HuH-7.5 (cell line): ENCODE measurements around the gene OR1F1.
"Not testable (repeated sequence)": the region's sequence is repeated elsewhere in the genome, so short reads cannot be mapped to it uniquely, and the experiment has no call there.

Source experiments
- DNase-seq: peaks from one replicate; pipeline ENCODE4 v3.0.0; 2011; ENCODE audit warnings: low spot score

OR1F1 gene

DNA sequence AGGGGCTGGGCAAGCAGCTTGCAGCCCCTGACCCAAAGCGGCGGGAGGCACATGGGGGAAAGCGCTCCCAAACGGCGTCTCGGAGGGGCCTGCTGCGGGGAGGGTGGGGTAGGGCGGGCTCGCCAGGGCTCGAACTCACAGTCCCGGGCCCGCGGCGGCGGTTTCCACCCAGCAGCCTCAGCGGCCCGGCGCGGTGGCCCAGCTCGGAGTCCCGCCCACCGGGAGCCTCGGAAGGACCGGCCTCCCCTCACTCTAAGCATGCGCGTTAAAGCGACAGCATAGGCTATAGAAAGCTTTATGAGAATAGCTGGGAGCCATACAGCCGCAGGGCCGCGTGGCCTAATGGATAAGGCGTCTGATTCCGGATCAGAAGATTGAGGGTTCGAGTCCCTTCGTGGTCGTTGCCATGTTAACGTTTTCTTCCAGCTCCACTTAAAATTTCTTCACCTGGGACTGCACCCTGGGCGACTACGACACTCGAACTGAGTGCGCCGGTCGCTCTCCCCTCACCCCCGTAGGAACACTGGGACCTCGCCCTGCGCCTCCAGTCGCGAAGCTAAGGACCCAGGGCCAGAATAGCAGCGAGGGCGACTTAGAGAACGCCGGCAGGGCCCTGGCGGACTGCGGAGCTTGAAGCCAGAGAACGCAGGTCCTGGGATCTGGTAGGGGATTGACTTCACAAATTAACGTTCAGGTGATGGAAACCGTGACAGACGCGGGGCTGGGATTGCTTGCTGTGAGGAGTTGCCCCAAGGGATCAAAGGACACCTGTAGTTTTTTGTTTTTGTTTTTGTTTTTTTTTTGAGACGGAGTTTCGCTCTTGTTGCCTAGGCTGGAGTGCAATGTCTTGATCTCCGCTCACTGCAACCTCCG is 37.4 kb upstream of the OR1F1 start:
- peak; percentile 84 for DNase-seq

DNA sequence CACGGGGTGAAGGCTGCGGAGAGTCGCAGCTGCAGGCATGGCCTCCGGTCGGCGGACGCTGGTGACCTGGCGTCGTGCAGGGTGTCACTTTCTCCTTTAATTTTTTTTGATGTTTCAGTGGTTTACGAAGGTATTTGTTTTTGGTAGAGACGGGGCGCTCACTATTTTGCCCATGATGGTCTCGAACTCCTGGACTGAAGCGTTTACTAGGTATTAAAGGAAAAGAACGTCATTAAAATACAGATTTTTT is 36.1 kb upstream of the OR1F1 start:
- no peak for DNase-seq

DNA sequence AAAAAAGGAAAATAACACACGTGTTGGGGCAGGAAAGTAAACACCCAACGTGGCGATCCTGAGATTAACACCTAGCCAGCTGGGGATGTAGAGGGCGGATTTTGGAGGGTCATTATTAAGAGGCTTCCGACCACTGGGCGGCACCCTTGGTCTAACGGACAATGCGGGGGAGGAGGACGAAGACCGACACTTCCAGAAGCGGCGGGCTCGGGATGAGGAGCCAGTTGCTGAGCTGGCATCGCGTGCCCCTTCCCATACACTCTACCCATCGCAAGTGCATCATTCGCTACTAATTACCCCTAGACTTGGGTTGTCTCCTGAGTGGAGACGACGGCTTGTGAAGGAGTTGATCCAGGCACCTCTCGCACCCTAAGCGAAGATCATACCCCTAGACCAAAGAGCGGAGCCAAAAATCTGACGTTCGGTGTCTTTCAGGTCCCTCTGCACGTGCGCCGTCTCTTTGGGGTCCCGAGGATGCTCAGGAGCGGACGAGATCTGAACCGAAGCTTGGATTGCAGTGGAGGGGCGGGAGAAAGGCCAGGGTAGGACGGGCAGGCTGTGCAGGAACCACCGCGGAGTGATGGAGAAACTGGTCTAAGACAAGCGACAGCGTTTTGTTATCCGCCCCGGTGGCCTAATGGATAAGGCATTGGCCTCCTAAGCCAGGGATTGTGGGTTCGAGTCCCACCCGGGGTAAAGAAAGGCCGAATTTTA is 35.6 kb upstream of the OR1F1 start:
- DNase-seq = peak; percentile 65

DNA sequence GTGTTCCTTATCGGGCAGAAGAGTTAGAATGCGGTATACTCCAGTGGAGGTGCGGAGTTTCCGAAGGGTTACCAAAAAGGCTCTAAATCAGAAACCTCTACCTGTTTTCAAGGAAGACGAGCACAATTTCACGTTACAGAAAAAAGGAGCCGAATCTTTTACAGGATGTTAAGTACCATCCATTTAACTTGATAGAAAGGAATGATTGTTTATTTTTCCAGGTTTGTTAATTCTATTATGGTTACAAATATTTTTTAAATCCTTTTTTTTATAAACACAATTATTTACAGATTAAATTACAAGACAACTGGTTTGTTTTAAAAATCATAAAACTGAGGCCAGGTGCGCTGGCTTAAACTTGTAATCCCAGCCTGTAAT is 35.0 kb upstream of the OR1F1 start:
- DNase-seq = peak; percentile 58

DNA sequence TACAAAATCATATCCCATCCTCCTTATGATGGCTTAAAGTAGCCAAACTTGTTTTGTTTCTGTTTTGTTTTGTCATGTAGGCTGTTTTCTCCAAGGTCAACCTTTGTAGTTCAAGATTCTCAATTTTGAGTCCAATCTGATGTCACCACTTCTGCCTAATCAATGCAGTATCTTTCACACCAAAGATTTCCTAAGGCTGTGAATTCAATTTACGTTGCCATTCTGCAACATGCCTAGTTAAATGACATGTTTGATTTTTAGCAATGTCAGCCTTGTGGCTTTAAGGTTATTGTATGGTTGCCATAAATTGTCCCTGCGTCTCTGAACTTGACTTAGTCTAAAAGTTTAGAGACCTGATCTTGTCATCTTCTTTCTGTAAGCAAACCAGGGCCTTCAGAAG is 32.8 kb upstream of the OR1F1 start:
- no peak for DNase-seq

DNA sequence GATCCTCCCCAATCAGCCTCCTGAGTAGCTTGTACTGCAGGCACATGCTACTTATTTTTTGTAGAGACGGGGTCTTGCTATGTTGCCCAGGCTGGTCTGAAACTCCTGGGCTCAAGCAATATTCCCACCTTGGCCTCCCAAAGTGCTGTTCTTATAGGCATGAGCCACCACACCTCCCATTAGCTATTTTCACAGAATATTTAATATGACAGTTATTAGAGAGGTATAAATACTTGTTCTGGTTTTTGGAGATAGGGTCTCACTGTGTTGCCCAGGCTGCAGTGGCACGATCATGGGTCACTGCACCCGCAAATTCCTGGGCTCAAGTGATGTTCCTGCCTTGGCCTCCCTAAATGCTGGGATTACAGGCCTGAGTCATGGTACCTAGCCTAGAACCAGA is 32.0 kb upstream of the OR1F1 start:
- DNase-seq = no peak

DNA sequence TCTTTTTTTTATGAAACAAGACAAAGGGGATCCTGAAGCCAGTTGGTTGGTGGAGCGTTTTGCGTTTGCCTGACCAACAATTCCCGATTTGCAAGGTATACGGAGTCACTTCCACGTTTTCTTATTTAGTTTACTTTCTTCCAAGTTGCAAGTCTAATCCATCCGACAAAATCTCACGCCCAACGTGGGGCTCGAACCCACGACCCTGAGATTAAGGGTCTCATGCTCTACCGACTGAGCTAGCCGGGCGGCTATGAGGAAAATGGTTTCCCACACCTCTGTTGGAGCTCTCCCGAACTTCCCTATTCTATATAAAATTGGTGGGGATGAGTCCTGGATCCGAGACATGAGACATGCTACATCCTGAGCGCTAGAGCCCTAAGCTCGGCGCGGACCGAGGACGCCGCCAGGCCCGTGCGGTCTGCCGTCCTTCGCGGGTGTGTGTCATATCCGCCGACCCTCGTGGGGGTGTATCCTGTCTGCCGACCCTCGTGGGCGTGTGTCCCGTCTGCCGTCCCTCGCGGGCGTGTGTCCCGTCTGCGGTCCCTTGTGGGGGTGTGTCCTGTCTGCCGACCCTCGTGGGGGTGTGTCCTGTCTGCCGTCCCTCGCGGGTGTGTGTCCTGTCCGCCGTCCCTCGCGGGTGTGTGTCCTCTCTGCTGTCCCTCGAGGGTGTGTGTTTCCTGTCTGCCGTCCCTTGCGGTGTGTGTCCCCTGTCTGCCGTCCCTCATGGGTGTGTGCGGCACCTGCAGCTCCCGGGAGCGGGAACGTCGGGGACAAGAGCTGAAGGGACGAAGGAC is 30.6 kb upstream of the OR1F1 start:
- DNase-seq = peak; percentile 62

DNA sequence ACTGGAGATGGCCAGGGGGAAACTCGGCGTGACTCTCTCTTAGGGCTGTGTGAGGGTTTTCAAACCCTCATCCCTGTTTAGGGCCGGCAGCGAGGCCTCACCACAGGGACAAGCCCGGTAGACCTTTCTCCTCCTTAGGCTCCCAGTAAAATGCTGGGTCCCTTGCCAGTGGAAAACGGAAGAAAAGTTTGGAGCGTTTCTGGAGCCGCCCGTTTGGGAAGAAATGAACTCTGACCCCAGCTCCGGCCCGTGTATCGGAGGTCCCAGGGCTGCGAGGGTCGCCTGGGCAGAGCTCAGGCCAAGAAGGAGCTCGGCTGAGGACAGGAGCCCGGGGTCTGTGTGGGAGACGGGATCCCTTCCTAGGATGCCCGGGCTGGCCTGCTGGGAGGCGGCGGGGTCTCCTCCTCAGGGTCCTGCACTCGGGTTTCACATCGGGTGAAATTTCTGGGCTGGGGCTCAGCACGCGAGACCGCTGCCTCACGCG is 29.9 kb upstream of the OR1F1 start:
- no peak for DNase-seq

DNA sequence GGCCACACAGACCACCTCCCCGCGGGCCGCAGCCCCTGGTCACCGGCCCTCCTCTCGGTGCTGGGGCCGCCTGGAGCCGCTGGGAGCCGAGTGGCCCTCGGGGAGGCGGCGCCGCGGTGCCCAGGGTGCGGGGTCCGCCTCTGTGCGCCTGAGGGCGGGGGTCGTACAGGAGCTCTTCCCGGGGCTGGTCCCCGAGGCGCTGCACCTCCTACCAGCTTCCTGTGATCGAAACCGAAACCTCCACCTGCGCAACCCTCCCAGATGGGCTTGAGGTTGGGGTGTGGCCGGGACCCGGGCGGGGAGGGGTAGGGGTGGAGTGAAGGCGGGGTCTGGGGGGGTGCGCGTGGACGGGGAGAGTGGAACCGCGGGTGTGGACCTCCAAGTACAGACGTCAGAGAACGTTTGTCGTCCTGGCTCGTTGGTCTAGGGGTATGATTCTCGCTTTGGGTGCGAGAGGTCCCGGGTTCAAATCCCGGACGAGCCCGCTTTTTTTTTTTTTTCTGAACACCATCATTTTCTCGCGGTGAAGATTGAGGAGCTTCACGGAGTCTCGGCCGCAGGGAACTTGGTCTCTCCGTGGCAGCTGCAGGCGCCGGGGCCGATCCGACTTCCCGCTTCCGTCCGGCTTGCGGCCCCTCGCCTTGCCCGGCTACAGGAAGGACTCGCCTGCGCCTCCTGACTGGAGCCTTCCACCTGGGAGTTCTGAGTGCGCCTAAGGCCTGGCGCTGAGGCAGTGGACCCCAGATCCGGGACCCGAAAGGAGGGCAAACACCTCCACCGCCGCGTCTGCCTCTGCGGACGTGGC is 29.3 kb upstream of the OR1F1 start:
- peak; percentile 93 for DNase-seq

DNA sequence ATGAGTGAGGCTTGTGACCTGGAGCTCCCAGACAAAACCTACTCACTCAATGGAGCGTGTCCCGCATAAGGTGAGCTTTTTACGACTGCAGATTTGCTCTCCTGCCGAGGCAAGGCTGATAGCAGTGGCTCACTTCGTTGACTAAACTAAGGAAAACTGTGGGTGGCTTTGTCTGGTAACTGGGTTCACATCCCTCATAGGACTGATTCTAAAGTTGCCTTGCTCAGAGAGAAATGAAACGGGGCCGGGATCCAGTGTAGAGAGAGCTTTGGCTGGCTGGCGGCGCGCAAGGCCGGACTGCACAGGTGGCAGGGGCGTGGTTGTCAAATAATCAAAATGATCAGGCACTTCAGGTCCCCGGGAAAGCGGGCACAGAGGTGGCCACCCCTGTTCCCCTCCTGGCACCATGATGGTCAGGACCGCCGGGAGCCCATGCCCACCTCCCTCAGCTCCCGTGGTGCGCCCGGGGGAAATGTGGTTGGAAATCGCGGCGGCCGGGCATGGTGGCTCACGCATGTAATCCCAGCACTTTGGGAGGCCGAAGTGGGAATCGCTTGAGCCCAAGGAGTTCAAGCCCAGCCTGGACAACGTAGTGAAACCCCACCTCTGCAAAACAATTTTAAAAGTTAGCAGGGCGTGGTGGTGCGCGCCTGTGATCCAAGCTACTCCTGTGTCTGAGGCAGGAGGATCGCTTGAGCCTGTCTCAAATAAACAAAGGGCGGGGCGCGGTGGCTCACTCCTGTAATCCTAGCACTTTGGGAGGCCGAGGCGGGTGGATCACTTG is 26.6 kb upstream of the OR1F1 start:
- DNase-seq = no peak

DNA sequence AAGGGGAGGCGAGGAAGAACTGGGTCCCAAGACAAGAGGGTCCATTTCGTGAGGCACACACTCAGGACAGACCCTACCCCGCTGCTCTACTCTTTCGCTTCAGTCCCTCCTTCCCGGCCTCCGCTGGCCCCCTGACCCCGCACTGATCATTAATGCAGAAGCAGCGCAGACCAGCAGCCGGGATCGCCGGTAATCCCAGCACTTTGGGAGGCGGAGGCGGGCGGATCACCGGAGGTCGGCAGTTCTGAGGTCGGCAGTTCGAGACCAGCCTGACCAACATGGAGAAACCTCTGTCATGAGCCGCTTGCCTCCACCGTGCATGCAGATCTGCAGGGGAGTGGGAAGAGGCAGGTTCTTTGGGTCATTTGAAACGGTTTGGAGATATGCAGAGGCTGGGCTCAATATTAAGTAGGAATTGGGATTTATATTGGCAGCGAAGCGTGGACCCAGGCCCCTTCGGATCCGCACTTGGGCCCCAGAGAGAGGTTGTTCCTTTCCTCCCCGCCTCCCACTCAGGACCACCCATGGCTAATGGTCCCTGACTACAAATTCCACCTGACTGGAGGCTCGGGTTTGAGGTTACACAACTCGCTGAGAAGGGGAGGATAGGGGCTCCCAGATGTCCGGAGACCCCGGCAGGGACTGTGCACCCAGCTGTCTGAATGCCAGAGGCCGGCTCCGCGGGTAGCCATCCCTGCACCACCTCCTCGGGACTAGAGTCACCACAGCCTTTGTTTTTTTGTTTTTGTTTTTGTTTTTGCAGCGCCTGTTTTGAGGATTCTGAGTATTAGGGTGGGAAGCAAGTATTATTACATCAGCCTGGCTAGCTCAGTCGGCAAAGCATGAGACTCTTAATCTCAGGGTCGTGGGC is 23.6 kb upstream of the OR1F1 start:
- no peak for DNase-seq

DNA sequence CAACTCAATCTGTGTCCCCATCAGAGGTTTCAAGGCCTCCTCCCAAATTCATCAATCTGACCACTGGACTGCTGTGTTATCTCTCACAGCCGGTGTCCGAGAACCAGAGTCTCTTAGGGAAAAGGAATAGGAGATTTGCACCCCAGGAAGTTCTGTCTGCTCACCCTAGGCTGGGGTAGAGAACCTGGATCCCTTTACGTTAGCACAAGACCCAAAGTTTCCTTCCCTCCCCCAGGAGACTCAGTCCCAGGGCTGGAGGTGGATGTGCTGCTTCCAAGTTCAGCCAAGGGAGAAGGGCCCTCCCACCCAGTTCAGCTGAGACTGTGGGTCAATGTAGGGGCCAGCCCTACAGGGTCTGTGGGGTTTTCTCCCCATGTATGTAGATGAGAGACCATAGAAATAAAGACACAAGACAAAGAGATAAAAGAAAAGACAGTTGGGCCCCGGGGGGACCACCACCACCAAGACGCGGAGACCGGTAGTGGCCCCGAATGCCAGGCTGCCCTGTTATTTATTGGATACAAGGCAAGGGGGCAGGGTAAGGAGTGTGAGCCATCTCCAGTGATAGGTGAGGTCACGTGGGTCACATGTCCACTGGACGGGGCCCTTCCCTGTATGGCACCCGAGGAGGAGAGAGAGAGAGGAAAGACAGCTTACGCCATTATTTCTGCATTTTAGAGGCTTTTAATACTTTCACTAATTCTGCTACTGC is 22.7 kb upstream of the OR1F1 start:
- DNase-seq = no peak

DNA sequence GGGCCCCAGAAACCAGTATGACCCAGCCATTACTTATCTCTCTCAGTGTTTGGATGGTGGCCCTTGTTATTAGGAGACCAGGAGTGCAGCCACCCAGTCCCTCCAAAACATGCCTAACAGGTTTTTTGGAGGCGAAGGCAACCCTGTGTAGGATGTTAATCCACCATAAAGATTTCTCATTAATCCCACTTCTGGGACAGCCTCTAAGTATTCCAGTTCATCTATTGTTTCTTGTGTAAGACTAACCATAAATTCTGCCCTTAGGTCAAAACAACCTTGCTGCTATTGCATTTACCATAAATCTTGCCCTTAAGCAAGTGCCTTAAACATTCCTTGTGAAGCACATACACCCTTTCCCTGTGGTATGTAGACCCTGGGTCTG is 21.5 kb upstream of the OR1F1 start:
- no peak for DNase-seq

DNA sequence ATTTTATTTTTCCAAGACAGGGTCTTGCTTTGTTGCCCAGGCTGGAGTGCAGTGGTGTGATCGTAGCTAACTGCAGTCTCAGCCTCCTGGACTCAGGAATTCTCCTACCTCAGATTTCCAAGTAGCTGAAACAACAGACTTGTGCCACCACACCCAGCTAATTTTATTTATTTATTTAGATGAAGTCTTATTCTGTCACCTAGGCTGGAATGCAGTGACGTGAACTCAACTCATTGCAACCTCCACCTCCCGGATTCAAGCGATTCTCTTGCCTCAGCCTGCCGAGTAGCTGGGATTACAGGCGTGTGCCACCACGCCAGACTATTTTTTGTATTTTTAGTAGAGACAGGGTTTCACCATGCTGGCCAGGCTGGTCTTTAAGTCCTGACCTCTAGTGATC is 19.3 kb upstream of the OR1F1 start:
- DNase-seq = not testable (repeated sequence)

DNA sequence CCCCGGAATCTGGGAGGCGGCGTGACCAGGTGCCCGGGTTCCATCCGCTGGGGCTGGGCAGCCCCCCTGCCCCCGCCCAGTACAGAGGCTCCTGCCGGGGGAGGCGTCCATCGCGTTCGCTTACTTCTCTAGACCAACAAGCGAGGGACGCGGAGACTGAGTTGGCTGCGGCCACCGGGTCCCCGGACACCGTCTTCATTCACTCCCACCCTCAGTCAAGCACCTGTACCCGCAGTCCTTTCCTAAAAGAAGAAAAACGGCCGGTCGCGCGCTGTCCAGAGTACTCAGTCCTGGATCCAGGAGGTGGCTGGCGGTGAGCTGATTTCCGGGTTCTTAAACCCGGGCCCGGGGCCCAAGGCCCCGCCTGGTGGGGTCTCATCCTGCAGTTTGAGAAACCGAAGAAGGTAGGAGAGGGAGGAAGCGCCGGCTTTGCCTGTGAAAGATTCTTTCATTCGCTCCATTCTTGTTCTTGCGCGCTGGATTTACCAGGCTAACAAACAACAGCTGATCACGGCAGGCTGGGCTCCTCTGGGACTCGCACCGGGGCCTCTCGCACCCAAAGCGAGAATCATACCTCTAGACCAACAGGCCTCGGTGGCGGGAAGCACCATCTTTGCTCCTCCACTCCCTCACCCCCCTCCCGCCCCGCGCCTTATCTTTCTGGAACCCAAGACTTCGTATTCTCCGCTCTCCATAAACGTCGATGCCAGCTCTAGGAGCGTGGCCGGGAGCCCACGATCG is 17.4 kb upstream of the OR1F1 start:
- DNase-seq = no peak

DNA sequence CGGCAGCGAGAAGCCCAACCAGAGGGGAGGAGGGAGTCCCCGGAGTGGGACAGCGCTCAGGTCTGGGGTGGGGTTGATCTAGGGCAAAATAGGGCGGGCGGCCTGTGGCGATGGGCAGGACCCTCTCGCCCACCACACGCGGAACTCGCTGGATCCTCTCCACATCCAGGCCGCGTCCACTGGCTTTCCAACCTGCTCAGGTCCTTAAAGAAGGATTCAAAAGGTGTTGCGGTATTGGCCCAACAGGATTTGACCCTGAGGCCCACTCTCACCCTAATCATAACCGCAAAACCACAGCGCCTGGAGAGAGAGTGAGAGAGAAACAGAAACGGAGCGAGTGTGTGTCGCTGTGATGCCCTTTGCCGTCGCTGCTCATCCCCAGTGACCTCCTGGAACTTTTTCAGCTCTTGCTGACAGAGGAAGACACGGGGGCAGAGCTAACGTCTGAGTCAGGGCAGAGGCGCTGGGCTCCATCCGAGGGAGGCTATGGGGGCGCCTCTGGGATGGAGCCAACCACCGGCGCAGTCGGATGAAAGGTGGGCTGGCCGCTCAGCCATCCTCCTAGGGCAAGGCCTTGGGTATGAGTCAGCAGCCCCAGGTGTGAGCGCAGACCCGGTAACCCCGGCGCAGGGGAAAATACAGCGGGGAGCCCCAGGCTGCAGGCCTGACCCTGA is 16.7 kb upstream of the OR1F1 start:
- DNase-seq = no peak

DNA sequence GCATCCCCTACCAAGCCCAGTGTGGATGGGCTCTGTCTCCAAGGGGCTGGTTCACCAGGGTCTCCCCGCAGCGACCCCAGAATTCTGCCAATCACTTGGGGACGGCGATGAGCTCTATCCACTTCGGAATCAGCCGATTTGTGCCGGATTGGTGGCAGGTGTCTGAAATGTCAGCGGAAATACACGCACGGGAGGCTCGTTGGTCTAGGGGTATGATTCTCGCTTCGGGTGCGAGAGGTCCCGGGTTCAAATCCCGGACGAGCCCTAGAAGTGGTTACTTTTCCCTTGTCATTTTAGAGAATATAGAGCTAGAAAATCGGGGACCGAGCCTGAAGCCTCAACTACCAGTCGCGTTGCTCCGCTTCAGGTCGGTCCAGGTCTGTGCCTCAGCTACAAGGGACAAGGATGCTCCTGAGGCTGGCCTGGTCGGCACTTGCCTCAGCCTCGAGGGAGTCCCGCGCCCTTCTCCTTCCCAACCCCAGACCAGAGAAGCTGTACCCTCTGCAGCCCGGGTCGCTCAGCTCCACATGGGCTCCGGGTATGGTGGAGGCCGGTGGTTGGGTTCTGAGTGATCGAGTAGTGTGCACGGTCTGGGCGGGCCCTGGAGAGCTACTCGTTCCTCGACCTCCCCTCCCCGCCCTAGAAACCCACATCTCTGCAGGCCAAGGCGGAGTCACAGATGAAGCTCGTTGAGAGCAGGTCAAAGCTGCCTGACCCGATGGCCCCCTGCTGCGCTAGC is 16.0 kb upstream of the OR1F1 start:
- no peak for DNase-seq
